OCI-LY7 (cell line): ENCODE data around the gene SLC18A3. TPM values are rescaled to one million over a fixed set of nuclear protein-coding genes. Genes with fewer than 3 reads are reported as not detected.

ENCODE experiments used
- BruUV-seq: library from RNA; stranded (reverse); fragments of 400-500 nt; replicated peaks from 2 replicates; lab custom pipeline; 2021; lab: Mats Ljungman, UMichigan
- CTCF ChIA-PET: fragments of 300-600 bp; sonication (Branson Sonifier 250); formaldehyde crosslinking; loops from one replicate; lab custom pipeline; 2022; ENCODE audit warnings: antibody characterized with exemption; ENCODE audit not compliant: unreplicated experiment; lab: Charles Lee
- POLR2A ChIA-PET: fragments of 300-600 bp; sonication (Branson Sonifier 250); formaldehyde crosslinking; loops from one replicate; lab custom pipeline; 2022; ENCODE audit warnings: antibody characterized with exemption; lab: Charles Lee
- DNase-seq: peaks from one replicate; pipeline ENCODE4 v3.0.0-alpha.2; 2015; ENCODE audit warnings: low spot score
- H2AFZ ChIP-seq: fragments of 200-600 bp; sonication (generic), shearing (Covaris generic); 2 replicates; pipeline ENCODE4 v1.6.1; 2014; ENCODE audit warnings: mild to moderate bottlenecking, antibody characterized with exemption, low read length, moderate library complexity
- H3K27ac ChIP-seq: fragments of 200-600 bp; sonication (generic); 2 replicates; pipeline ENCODE4 v1.5.1; 2014; ENCODE audit warnings: mixed run types, low read depth, mild to moderate bottlenecking, moderate library complexity, low read length, inconsistent platforms; ENCODE audit not compliant: poor library complexity, severe bottlenecking
- H3K36me3 ChIP-seq: fragments of 200-600 bp; sonication (generic); 2 replicates; pipeline ENCODE4 v1.6.1; 2014; ENCODE audit warnings: mild to moderate bottlenecking, antibody characterized with exemption, low read length, moderate library complexity, mixed read lengths; ENCODE audit not compliant: insufficient read depth
- H3K4me1 ChIP-seq: fragments of 200-600 bp; sonication (generic); 2 replicates; pipeline ENCODE4 v1.5.1; 2014; ENCODE audit warnings: mild to moderate bottlenecking, low read length; ENCODE audit not compliant: insufficient read depth, poor library complexity, severe bottlenecking
- H3K4me2 ChIP-seq: fragments of 200-600 bp; sonication (generic); 2 replicates; pipeline ENCODE4 v1.6.1; 2014; ENCODE audit warnings: mild to moderate bottlenecking, low read length
- H3K4me3 ChIP-seq: fragments of 200-600 bp; sonication (generic); 2 replicates; pipeline ENCODE4 v1.5.1; 2014; ENCODE audit warnings: mild to moderate bottlenecking, low read depth, low read length; ENCODE audit not compliant: poor library complexity, severe bottlenecking
- H3K79me2 ChIP-seq: fragments of 200-600 bp; sonication (generic); 2 replicates; pipeline ENCODE4 v1.6.1; 2016; ENCODE audit warnings: low read depth, mild to moderate bottlenecking, low read length, moderate library complexity, mixed read lengths; ENCODE audit not compliant: insufficient read depth
- H3K9me2 ChIP-seq: fragments of 200-600 bp; sonication (generic); 2 replicates; pipeline ENCODE4 v1.6.1; 2016; ENCODE audit warnings: mild to moderate bottlenecking, low read length, mixed read lengths; ENCODE audit not compliant: insufficient read depth
- H3K9me3 ChIP-seq: fragments of 200-600 bp; sonication (generic); 2 replicates; pipeline ENCODE4 v1.6.1; 2014; ENCODE audit warnings: mild to moderate bottlenecking, mixed run types, low read length, mixed read lengths
- H4K20me1 ChIP-seq: fragments of 200-600 bp; sonication (generic); 2 replicates; pipeline ENCODE4 v1.6.1; 2014; ENCODE audit warnings: mild to moderate bottlenecking, antibody characterized with exemption, low read length, moderate library complexity, mixed read lengths; ENCODE audit not compliant: insufficient read depth
- EZH2phosphoT487 ChIP-seq: fragments of 200-600 bp; sonication (generic); IDR thresholded peaks from 2 replicates; pipeline ENCODE4 v1.6.1; 2018; ENCODE audit warnings: low read depth, borderline replicate concordance, mild to moderate bottlenecking, mixed run types, antibody characterized with exemption, low read length, moderate library complexity, mixed read lengths
- intact Hi-C: fragments of 100-400 bp; cut with micrococcal nuclease; formaldehyde crosslinking; loops from one replicate; pipeline ENCODE4 v1.10.0; 2022; ENCODE audit not compliant: unreplicated experiment
- total RNA-seq, 2 experiments: library from RNA; depleted of rRNA in 1 of 2; stranded (reverse); fragments of >200 nt in 1 of 2; shearing (Covaris generic) in 1 of 2; gene quantifications; 2 replicates each; pipeline ENCODE4 v1.2.3, GENCODE V29; 2014 to 2022
- TF ChIP-seq, protein P1 (sequence below): fragments of 200-600 bp; sonication (generic); conservative IDR thresholded peaks from 2 replicates; pipeline ENCODE4 v1.5.1; 2014; ENCODE audit warnings: mild to moderate bottlenecking, antibody characterized with exemption, low read length, moderate library complexity, mixed read lengths

SLC18A3 gene
- total RNA-seq, 2 experiments from 2014 or later = not detected

DNA sequence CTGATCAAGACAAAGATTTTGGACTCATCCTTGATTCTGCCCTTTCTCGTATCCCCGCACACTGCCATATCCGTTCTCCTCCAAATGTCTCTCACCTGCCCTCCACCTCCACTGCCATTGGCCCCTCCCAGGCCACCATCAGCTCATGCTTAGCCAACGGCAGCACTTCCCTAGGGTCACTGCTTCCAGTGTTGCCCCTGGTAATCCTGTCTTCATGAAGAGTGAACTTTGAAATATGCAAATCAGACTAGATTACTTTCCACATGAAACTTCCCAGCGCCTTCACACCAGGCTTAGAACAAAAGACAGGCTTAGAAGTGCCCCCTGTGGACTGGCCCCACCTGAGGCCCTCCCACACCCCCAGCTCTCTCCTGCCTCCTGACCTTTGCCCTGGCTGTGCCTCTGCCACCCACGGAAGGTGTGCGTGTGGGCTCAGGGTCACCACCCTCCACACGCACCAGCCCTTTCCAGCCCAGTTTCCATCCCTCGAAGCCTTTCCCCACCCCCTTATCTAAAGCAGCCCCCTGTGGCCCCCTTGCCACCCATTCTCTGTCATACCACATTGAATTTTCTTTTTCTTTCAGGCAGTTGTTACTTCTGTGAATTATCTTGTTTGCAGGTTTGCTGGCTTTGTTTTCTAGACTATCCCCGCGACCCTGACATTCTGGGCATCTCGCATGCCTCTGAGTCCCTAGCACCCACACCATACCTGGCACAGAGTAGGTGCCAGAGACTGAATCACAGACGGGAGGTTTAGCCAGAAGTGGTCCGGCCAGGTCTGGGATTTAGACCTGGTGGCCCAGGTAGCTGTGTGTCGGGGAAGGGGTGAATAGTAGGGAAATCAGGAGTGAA lies 42.5 kb downstream of the SLC18A3 start:
- H3K4me2 ChIP-seq = no peak overlapping the region
- DNase-seq = no peak
- H3K36me3 ChIP-seq = no peaks in the 10 kb centered on the region
- ChIA-PET POLR2A (no interaction called here), CTCF (no interaction called here)
- H3K9me3 ChIP-seq = no peaks in the 10 kb centered on the region
- intact Hi-C loops = no loop called here
- BruUV-seq = no TSS peak
- TF ChIP-seq, protein P1, sequence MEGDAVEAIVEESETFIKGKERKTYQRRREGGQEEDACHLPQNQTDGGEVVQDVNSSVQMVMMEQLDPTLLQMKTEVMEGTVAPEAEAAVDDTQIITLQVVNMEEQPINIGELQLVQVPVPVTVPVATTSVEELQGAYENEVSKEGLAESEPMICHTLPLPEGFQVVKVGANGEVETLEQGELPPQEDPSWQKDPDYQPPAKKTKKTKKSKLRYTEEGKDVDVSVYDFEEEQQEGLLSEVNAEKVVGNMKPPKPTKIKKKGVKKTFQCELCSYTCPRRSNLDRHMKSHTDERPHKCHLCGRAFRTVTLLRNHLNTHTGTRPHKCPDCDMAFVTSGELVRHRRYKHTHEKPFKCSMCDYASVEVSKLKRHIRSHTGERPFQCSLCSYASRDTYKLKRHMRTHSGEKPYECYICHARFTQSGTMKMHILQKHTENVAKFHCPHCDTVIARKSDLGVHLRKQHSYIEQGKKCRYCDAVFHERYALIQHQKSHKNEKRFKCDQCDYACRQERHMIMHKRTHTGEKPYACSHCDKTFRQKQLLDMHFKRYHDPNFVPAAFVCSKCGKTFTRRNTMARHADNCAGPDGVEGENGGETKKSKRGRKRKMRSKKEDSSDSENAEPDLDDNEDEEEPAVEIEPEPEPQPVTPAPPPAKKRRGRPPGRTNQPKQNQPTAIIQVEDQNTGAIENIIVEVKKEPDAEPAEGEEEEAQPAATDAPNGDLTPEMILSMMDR = no peak
- no peak for TF ChIP-seq EZH2phosphoT487
- no peaks in the 10 kb centered on the region for H3K4me1 ChIP-seq
- H2AFZ ChIP-seq = no peak overlapping the region
- H3K27ac ChIP-seq = no peak overlapping the region
- no peaks in the 10 kb centered on the region for H4K20me1 ChIP-seq
- H3K79me2 ChIP-seq = no peaks in the 10 kb centered on the region
- H3K4me3 ChIP-seq = no peak overlapping the region
- no peaks in the 10 kb centered on the region for H3K9me2 ChIP-seq

GRCh38 chr10:49653273-49653929 lies 43.3 kb downstream of the SLC18A3 start:
- Histone ChIP-seq H3K9me2 (no peaks in the 10 kb centered on the region), H3K79me2 (no peaks in the 10 kb centered on the region), H3K36me3 (no peaks in the 10 kb centered on the region), H3K4me3 (no peak overlapping the region), H4K20me1 (no peaks in the 10 kb centered on the region), H2AFZ (no peak overlapping the region), H3K9me3 (no peaks in the 10 kb centered on the region), H3K4me2 (no peak overlapping the region), H3K4me1 (no peaks in the 10 kb centered on the region), H3K27ac (no peak overlapping the region)
- DNase-seq = no peak
- BruUV-seq = no TSS peak
- ChIA-PET CTCF (no interaction called here), POLR2A (no interaction called here)
- TF ChIP-seq EZH2phosphoT487 = no peak
- TF ChIP-seq, protein P1 = no peak
- intact Hi-C loops = no loop called here
